HG03565 (cell line): ENCODE results near the gene MYO1D.

Experiments used
- ATAC-seq: cut with Tn5 transposase; IDR thresholded peaks from one replicate; pipeline ENCODE4 v1.9.1; 2021; ENCODE audit warnings: mild to moderate bottlenecking, moderate library complexity; ENCODE audit not compliant: unreplicated experiment

Gene MYO1D

DNA sequence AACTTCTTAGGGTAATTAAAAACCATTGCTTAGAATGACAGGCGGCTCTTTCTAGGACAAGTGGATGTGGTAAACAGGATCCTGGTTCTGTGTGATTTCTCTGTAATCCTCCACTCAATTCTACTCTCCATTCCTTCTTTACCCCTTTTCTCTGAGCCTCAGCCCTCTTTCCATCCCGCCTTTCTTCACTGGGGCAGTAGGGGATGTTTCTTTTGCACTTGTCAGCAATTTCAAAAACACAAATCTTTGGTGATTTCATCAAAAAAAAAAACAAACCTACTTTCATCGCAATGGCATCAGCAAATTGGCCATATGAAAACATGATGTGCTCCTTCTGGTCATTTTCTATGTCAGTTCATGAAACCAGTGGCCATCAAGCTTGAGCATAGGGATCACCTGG, 285.5 kb downstream of the MYO1D start:
- ATAC-seq = no peak

DNA sequence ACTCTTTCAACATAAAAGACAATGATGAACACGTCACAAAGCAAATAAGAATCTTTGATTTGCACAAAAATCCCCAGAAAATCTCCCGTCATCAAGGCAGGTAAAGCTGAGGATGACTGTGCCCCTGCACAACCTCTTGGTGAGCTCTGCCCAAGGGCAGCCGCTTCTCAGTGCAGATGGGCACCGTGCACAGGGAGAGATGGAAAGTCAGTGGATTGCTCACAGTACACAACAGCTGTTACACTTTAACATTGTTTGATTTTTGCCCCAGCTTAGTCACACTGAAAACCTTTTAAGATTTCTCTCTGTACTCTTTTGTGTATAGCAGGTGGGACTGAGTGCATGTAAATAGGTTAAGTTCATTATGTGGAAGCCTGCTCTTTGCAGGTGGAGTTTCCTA, 285.9 kb downstream of the MYO1D start:
- ATAC-seq = no peak

DNA sequence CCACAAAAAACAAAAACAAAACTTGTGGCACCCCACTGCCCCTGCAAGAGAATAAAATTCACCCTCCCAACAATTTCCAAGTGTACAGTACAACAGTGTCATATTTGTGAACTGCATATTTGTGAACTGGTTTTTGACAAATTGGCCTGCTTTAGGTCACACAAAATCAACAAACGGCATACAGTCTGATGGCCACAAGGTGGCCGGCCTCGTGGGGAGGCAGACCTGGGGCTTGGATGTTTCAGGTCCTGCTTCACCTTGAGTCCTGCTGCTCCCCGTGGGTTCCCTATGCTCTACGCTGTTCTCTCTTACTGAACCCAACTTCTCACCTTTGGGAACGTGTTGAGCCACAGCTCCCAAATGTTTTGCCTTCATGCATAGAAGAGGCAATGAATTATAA, 287.9 kb downstream of the MYO1D start:
- ATAC-seq = no peak

DNA sequence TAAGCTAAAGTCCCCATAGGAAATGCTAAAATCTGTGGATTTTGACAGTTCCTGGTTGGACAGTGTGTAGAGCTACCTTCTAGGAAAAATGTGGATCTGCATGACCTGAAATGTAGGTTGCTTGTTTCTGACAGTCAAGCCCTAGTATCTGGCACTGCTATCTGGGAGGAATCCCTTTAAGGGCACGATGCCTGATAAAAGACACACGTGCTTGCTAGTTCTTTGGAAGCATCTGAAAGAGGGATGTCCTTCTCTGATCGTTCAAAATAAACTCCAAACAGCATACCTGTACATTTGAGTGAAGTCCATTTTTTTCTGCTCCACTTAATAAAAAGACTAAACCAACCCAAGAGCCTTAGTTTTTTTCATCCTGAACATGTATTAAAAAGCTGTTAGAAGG, 288.8 kb downstream of the MYO1D start:
- ATAC-seq = no peak

DNA sequence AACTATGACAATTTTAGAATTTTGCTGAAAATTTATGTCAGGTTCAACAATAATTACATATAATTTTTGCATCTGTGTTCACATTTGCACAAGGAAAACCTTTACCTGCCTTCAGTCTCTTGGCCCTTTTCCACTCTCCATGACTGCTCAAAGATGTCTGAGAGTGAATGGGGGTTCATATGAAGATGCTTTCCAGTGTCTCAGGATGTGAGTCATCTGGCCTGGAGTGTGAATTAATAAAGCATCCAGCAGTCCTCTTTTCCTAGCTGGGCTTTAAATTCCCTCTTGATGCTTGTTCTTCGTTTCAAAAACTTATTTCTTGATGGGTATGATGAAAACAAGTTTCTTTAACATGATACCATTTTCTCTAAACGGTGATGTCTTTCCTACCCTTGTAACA, 290.3 kb downstream of the MYO1D start:
- ATAC-seq = no peak

DNA sequence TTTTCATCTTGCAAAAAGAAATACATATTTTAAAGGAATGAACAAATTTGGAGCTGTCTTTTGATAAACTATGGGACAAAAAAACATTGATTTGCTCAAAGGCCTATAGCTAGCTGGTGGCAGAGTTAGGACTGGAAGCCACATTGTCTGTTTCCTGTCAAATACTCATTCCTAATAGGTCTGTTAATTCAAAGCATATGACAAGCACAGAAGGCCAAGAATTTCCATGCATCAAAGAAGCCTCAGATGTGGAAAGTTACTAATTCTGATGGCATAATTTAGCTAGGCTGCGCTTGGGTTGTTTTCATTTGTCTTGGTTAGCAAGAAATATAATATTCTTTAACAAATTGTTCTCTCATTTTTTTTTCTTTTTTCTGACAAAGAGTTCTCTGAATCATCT, 292.1 kb downstream of the MYO1D start:
- no peak for ATAC-seq

DNA sequence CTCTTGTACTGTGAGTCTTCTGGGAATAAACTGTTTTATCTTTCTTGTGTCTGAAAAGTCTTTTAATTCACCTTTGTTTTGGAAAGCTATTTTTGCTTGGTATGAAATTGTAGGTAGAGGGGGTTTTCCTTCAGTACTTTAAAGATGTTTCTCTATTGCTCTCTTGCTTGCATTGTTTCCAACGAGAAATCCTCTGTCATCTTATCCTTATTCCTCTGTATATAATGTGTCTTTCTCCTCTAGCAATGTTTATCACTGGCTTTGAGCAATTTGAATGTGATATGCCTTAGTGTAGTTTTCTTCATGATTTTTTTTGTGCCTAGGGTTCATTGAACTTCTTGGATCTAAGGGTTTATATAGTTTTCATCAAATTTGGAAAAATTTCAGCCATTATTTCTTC, 293.9 kb downstream of the MYO1D start:
- ATAC-seq = no peak

DNA sequence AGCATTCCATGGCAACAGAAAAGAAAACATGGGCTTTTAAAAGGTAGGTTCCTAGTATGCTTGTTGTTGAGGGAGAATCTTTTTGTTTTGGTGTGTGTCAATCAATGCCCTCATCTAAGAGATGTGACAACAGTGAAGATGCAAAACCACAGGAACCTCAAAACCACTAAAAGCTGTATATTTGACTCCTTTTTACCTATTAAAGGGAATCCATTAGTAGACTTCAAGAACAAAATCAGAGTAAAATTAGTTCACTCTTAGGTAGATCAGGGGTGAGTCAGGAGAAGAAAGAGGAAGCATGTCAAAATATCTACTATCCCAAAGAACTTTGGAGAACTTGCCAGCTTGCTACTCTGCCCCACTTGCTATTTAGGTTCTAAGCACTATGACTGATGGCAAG, 301.1 kb downstream of the MYO1D start:
- ATAC-seq = no peak

DNA sequence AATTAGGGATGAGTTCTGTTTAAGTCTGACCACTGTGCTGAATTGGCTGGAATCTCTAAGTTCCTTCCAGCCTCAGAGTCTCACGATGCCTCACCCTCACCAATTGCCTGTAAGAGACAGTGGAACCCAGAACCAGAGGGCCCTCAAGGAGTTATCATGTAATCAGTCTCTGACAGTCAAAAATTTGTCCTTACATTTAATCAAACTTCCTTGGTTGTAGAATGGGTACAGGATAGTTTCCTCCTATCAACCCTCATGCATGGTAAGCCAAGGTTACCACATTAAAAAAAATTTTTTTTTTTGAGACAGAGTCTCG, 306.9 kb downstream of the MYO1D start:
- ATAC-seq = no peak

DNA sequence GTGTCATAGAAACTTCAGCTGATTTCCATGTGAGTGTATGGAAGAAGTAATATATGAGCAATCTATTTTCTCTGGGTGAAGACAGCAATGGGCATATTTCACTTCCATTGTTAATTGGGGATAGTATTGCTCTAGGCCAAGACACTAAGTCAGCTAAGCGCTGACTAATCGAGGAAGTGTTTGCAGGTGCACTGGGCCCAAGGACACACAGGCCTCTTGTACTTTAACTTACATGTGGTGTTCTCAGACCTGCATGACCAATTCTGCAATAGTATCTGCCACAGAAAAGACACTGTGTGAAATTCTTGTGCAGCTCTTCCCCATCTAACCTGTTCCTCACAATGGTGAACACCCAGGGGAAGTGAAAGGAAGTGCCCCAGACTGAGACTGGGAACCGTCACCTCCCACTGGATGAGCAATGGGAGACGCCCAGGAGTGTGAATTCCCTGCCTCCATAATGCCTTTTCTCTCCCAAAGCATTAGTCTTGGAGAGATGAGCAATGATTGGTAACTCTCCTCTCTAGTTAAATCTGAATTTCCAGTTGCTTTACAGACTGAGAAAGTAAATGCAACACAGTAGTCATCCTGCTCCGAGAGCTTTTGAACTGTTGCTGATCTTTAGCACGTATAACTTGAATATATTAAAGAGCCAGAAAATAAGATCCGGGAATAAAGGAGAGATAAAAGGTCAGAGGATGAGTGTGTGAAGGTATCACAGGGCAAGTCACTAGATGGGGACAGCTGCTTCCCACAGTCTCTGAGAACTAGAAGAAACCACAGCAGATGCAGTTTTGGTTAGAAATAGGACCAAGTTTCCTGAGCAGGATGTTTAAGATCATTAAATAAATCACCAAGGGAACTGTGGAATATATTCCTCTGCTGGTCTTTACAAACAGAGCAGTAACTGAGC, 307.5 kb downstream of the MYO1D start:
- peak; percentile 54 for ATAC-seq

DNA sequence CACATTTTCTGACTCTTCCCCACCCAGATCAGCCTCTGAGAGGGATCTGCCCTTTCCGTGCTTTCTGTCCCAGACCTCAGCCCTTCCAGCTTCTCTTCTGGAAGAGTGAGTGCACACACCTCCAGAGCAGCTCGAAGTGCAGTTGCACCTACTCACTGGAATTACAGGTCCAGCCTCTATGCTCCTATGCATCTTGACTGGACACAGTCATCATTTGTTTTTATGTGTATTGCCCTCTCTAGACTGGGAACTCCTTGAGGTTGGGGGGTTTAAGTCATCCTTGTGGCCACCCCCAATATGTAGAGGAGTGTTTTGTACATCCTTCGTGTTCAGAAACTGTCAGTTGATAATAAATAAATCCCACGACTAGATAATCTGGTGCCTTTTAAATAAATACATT, 308.2 kb downstream of the MYO1D start:
- ATAC-seq = no peak

DNA sequence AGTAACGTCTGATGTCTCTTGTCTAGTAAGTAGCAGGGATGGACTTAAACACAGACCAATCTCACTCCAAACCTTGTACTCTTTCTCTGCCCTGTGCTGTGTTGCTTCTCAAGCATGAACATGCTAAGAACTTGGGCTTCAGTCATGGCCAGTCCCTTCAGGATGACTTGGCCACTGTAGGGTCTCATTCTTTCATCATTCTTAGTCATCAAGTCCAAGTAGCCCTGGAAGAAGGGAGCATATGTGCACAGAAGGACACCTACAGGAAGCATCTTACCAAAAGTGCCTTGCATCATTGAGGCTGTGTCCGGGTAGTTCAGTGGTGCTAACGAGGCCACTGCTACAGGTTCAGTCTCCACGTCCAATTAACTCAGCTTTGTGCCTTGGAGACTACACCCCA, 309.4 kb downstream of the MYO1D start:
- ATAC-seq = no peak

DNA sequence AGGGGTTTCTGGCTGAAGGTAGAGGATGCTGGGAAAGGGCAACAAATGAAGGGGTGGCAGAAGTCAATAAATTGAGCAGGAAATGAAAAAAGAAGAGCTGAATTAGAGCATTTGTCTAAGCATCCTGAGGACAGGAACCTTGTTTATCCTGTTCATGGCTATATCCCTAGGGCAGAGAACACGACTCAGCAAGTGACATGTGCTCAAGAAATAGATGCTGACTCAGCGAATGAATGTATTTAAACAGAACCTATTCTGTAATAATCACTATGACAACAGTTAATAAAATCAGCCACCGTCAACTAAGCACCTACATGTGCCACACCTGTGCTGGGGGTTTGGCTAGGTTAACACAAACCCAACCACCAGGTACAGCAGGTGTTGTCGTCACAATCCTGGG, 309.8 kb downstream of the MYO1D start:
- ATAC-seq = no peak

DNA sequence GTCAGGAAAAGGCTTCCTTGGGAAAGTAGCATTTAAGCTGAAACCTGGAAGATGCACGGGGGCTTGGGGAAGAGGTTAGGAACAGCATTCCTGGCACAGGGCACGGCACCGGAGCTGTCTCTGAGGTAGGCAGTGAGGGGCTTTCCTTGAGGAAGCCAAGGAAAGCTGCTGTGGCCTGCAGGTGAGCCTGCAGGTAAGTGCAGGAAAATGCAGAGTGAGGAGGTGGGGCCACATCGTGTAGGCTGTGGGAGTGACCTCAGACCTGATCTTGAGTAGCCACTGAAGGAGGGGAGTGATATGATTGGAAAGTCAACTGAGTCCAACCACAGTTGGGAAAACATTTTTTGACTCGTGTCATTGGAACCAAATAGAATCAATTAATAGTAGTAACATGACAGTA, 310.6 kb downstream of the MYO1D start:
- no peak for ATAC-seq

DNA sequence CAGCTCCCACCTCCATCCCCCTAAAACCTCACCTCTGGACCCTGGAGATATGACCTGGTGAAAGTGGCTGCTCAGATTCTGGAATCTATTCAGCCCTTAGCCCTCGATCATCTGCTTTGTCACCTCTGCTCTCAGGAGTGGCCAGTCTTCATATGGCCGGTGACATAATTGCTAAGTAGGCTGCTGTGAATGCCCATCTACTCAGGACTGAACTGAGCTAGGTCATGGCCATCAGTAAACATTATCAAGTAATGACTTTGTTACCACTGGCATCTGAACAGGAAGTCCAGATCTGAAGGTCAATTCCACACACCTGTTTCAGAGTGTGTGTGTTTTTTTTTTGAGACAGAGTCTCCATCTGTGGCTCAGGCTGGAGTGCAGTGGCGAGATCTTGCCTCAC, 311.5 kb downstream of the MYO1D start:
- no peak for ATAC-seq

DNA sequence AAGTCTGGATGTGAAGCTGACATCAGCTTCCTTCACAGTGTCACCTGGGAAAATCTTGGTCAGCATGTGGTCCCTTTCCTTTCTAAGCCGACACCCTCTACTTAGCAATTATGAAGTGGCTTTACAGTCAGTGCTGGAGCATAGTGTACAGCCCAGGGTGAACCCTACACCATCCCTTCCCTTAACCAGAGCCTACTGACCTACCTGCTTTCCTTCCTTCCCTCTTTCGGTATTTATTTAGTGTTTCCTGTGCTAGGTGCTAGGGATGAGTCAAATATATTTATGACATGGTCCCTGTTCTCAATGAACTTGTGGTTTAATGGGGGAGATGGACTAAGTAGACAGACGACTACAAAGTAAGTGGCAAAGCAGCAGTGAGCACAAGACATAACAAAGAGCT, 312.6 kb downstream of the MYO1D start:
- no peak for ATAC-seq

DNA sequence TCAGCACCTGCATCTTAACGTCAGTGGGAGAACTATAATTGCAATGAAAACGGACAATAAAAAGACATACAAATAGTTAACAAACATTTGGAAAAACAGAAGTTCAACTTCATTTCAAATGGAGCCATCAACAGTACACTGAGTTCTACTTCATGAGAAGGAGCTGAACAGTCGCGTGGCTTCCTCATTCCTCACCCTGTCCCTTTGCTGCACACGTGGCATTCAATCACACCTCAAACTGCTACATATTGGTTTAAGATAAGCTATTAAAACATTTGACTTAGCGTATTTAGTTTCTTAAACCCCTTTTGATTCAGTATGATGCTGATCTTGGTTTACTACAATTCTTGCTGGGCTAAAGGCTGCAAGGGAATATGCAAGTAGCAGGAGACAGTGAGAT, 313.3 kb downstream of the MYO1D start:
- no peak for ATAC-seq

DNA sequence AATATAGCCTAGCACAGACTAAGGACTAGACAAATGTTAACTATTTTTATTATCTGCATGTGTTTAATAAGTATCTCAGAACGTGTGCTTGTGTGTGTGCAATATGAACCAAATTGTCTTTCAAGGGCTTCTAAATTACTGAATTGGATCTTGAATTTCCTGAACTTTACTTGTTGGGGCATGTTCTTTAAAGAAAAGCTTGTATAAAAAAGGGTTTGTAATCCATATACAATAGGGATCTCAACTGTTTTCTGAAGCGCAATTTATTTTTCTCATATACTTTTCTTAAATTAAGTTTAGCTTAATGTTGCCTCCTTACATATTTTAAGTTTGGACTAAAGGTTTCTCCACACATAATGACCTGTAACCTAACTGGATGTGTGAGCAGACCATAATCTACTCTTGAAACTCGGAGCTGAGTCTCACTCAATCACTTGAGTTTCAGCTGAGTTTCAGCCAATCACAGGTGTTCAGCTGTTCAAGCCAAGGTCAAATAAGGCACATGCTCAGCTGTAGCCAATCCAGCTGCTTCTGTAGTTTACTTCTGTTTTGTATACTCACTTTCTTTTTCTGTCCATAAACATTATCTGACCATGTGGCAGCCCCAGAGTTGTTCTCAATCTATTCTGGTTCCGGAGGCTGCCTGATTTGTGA, 317.8 kb downstream of the MYO1D start:
- ATAC-seq = peak; percentile 87

DNA sequence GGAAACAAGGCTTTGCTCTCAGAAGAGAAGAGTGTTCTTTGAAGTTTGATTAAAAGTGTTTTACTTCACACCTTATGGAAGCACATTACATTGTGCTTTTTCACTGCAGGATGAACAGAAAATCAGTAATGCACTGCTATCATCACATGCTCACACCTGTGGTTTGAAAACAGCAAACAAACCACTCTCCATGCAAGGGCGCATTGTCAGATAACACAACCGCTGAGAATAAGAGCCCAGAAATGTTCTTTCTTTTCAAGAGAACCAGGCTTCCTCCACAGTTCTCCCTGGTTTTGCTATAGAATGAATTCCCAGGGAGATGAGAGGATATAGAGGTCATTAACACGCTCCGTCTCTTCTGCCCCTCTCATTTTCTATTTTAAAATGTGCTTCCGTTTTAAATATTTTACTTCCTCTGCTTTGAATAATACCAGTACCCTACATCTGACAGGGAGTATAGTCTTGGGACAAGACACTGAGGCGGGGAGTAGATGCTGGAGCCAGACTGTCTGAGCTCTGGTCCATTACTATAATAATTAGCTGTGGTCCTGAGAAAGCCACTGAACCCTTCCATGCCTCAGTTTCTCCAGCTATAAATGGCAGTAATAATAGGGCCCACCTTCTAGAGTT, 318.5 kb downstream of the MYO1D start:
- ATAC-seq = no peak

DNA sequence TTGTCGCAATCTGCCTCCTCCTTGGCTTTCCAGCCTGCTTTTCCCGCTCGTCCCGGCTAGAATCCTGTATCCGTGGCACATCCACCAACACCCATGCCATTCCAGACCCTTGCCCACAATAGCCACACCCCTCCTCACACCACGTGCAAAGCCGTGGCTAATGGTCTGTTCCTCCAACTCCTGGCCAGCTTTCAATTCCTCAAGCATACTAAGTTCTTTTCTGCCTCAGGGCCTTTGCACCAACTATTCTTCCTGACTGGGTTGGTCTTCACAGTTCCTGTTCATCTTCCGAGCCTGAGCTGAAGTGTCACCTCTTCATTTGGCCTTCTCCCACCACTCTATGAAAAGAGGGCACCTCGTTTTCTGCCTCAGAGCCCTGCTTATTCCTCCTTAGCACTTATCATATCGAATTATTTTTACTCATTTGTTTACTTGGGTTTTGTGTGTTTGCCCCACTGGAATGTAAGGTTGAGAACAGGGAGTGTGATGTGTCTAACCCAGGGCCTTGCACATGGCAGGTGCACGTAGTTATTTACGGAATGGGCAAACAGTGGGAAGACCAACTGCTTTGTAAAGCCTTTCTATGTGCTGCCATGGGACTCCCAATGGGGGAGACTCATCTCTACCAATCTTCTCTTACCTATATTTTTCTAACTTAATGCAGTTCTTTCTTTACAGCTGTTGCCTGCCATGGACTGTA, 321.2 kb downstream of the MYO1D start:
- ATAC-seq = no peak

DNA sequence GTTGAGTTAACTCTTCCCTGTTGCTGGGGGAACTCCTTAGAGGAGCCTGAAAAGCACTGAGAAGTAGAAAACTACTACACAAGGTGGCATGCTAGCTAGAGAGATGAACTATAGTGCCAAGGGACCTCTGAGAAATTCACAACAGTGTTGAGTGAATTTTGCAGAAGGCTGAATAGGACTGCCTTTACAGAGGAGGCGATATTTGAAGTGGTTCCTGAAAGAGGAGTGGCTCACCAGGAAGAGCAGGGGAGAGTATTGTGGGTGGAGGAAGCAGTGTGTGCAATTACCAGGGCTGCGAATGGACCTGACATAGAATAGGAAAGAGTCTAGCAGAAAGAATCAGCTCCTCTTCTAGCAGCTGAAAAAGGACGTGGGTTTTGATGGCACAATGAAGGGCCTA, 323.8 kb downstream of the MYO1D start:
- no peak for ATAC-seq

DNA sequence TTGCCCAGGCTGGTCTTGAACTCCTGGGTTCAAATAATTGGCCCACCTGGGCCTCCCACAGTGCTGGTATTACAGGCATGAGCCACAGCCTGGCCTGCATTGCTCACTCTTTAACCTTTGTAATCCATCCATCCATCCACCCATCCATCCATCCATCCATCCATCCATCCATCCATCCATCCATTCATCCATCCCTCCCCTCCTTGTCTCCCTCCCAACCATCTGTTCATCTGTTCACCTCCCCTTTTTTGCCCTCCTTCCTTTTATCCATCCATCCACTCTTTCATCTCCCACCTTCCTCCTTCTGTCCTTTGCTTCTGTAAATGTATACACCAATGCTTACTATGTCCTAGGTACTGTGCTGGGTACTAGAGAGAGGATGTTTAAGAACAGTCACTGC, 324.6 kb downstream of the MYO1D start:
- no peak for ATAC-seq
